Measurements from ENCODE around the gene CACHD1. TPM values are rescaled to one million over a fixed set of nuclear protein-coding genes. Genes with fewer than 3 reads are reported as not detected.

Gene CACHD1
- total and polyA plus RNA-seq, 9 of the 15 experiments (the other 6 are each of a cell fraction or from before 2014, with no cell fraction given) = 0.07 TPM; not detected in 8

DNA sequence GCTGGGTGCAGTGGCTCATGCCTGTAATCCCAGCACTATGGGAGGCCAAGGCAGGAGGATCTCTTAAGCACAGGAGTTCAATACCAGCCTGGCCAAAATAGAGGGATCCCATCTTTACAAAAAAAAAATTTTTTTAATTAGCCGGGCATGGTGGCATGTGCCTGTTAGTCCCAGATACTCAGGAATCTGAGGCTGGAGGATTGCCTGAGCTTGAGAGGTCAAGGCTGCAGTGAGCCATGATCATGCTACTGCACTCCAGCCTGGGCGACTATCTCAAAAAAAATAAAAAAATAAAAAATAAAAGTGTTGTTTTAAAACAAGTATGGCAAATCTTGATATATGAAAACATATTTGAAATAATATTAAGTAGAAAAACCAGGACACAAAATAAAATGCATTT lies 44.4 kb upstream of the CACHD1 start:
- Histone ChIP-seq H2AFZ (ENCODE audit: low read depth, low read length) (no peak overlapping the region), H3K9me3 (replicated peaks; ENCODE audit: control insufficient read depth, insufficient read depth, low read depth, low read length) (no peaks in the 10 kb centered on the region), H3K4me2 (ENCODE audit: insufficient read depth, low read length) (no peak overlapping the region), H3K4me3 (no peak overlapping the region), H3K27ac (ENCODE audit: extremely low read depth, low read depth, low read length) (no peak overlapping the region), H3K9ac (ENCODE audit: insufficient read depth in 1 of 2, low read depth in 2 of 2, low read length in 2 of 2) (no peak overlapping the region), H3K9me1 (ENCODE audit: control insufficient read depth, insufficient read depth, low read length) (no peaks in the 10 kb centered on the region), H4K20me1 (replicated peaks; ENCODE audit: control insufficient read depth, insufficient read depth, low read length) (no peaks in the 10 kb centered on the region), H3K27me3 (ENCODE audit: control insufficient read depth in 2 of 2, insufficient read depth in 2 of 2, low read length in 2 of 2) (no peaks in the 10 kb centered on the region), H3K79me2 (ENCODE audit: control insufficient read depth, insufficient read depth, low read length) (no peaks in the 10 kb centered on the region), H3K4me1 (replicated peaks in 1 of 2; ENCODE audit: control insufficient read depth in 2 of 2, insufficient read depth in 2 of 2, low read length in 2 of 2) (no peaks in the 10 kb centered on the region), H3K36me3 (ENCODE audit: control insufficient read depth, insufficient read depth, low read length) (no peaks in the 10 kb centered on the region)
- BruUV-seq (replicated peaks) = no TSS peak
- ChIA-PET POLR2A (no interaction called here), CTCF (ENCODE audit: low intra/inter-chr PET ratio) (no interaction called here)
- ATAC-seq (no peak), DNase-seq (ENCODE audit: extremely low read depth in 1 of 4, low spot score in 3 of 4) (no peak), FAIRE-seq (no peak)
- whole genome bisulfite sequencing (ENCODE audit: insufficient coverage, low coverage, missing lambda C conversion rate) = 0% methylated on average over 2 of the region's 2 CpGs
- in situ Hi-C loops (cut with MboI) (no loop called here), intact Hi-C loops (cut with micrococcal nuclease) (no loop called here)
- TF ChIP-seq RBM34 (IDR thresholded peaks at IDR 0.05; ENCODE audit: borderline replicate concordance, insufficient read depth, low read length) = no peak
- TF ChIP-seq ZNF785 (CRISPR knock-in tag; IDR thresholded peaks at IDR 0.05) = no peak
- TF ChIP-seq TCFL5 (CRISPR knock-in tag; conservative IDR thresholded peaks at IDR 0.05) = no peak
- no peak for TF ChIP-seq JUN (IDR thresholded peaks at IDR 0.05; ENCODE audit: borderline replicate concordance, low read depth, low read length)
- no peak for TF ChIP-seq JUN (CRISPR knock-in tag; IDR thresholded peaks at IDR 0.05; ENCODE audit: borderline replicate concordance)
- TF ChIP-seq, protein P1, sequence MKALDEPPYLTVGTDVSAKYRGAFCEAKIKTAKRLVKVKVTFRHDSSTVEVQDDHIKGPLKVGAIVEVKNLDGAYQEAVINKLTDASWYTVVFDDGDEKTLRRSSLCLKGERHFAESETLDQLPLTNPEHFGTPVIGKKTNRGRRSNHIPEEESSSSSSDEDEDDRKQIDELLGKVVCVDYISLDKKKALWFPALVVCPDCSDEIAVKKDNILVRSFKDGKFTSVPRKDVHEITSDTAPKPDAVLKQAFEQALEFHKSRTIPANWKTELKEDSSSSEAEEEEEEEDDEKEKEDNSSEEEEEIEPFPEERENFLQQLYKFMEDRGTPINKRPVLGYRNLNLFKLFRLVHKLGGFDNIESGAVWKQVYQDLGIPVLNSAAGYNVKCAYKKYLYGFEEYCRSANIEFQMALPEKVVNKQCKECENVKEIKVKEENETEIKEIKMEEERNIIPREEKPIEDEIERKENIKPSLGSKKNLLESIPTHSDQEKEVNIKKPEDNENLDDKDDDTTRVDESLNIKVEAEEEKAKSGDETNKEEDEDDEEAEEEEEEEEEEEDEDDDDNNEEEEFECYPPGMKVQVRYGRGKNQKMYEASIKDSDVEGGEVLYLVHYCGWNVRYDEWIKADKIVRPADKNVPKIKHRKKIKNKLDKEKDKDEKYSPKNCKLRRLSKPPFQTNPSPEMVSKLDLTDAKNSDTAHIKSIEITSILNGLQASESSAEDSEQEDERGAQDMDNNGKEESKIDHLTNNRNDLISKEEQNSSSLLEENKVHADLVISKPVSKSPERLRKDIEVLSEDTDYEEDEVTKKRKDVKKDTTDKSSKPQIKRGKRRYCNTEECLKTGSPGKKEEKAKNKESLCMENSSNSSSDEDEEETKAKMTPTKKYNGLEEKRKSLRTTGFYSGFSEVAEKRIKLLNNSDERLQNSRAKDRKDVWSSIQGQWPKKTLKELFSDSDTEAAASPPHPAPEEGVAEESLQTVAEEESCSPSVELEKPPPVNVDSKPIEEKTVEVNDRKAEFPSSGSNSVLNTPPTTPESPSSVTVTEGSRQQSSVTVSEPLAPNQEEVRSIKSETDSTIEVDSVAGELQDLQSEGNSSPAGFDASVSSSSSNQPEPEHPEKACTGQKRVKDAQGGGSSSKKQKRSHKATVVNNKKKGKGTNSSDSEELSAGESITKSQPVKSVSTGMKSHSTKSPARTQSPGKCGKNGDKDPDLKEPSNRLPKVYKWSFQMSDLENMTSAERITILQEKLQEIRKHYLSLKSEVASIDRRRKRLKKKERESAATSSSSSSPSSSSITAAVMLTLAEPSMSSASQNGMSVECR (CRISPR knock-in tag; IDR thresholded peaks at IDR 0.05) = no peak

All from K562 (cell line).